IMR-90 (cell line): ENCODE measurements around the gene RGS5. TPM values are rescaled to one million over a fixed set of nuclear protein-coding genes. Genes with fewer than 3 reads are reported as not detected.

Experiments used
- ATAC-seq: fragments of 200-7000 bp; cut with Tn5 transposase; 2 replicates; pipeline ENCODE4 v1.9.1; 2020; ENCODE audit warnings: low read depth, mild to moderate bottlenecking, moderate library complexity
- BruUV-seq: library from RNA; stranded (reverse); fragments of 400-500 nt; replicated peaks from 2 replicates; lab custom pipeline; 2021; lab: Mats Ljungman, UMichigan
- CTCF ChIA-PET: fragments of 300-600 bp; formaldehyde crosslinking; extraction: SDS; loops from one replicate; lab custom pipeline; 2021; ENCODE audit warnings: antibody characterized with exemption; lab: Yijun Ruan, JAX
- POLR2A ChIA-PET: fragments of 300-600 bp; sonication (Branson Sonifier 250); formaldehyde crosslinking; loops from one replicate; lab custom pipeline; 2022; ENCODE audit warnings: antibody characterized with exemption; ENCODE audit not compliant: unreplicated experiment; lab: Charles Lee
- DNase-seq: peaks from one replicate; pipeline ENCODE4 v3.0.0; 2013
- H2AFZ ChIP-seq: replicated peaks from 2 replicates; pipeline ENCODE3; 2013; ENCODE audit warnings: low read length, mild to moderate bottlenecking; ENCODE audit not compliant: poor library complexity
- H2AK5ac ChIP-seq: 2 replicates; pipeline ENCODE4 v1.6.1; 2013; ENCODE audit warnings: low read depth, low read length, inconsistent platforms
- H2AK9ac ChIP-seq: replicated peaks from 2 replicates; pipeline ENCODE3; 2013; ENCODE audit warnings: mild to moderate bottlenecking, low read depth, low read length, moderate library complexity; ENCODE audit not compliant: poor library complexity
- H2BK120ac ChIP-seq: 2 replicates; pipeline ENCODE4 v1.6.1; 2013; ENCODE audit warnings: low read depth, low read length, inconsistent platforms
- H2BK15ac ChIP-seq: 3 replicates; pipeline ENCODE4 v1.6.1; 2013; ENCODE audit warnings: low read depth, low read length, inconsistent platforms
- H2BK20ac ChIP-seq: 2 replicates; pipeline ENCODE4 v1.6.1; 2013; ENCODE audit warnings: low read depth, mild to moderate bottlenecking, inconsistent platforms, low read length, moderate library complexity
- H2BK5ac ChIP-seq: 2 replicates; pipeline ENCODE4 v1.6.1; 2013; ENCODE audit warnings: mild to moderate bottlenecking, low read depth, low read length, inconsistent platforms; ENCODE audit not compliant: poor library complexity, severe bottlenecking
- H3K14ac ChIP-seq: replicated peaks from 2 replicates; pipeline ENCODE4 v1.6.1; 2013; ENCODE audit warnings: low read depth, low read length, inconsistent platforms
- H3K18ac ChIP-seq: 2 replicates; pipeline ENCODE4 v1.6.1; 2013; ENCODE audit warnings: low read depth, low read length, control low read depth
- H3K23ac ChIP-seq: 2 replicates; pipeline ENCODE4 v1.6.1; 2013; ENCODE audit warnings: low read depth, low read length, inconsistent platforms
- H3K27ac ChIP-seq: 2 replicates; pipeline ENCODE4 v1.5.1; 2013; ENCODE audit warnings: mild to moderate bottlenecking, control low read depth, low read length; ENCODE audit not compliant: insufficient read depth
- H3K27me3 ChIP-seq: 2 replicates; pipeline ENCODE4 v1.6.1; 2013; ENCODE audit warnings: low read length; ENCODE audit not compliant: control insufficient read depth, insufficient read depth
- H3K36me3 ChIP-seq: 2 replicates; pipeline ENCODE4 v1.6.1; 2013; ENCODE audit warnings: low read length, mixed read lengths; ENCODE audit not compliant: control insufficient read depth, insufficient read depth
- H3K4ac ChIP-seq: 2 replicates; pipeline ENCODE4 v1.6.1; 2013; ENCODE audit warnings: low read depth, low read length, inconsistent platforms
- H3K4me1 ChIP-seq: 2 replicates; pipeline ENCODE4 v1.6.1; 2013; ENCODE audit warnings: low read length, mixed read lengths; ENCODE audit not compliant: control insufficient read depth, insufficient read depth
- H3K4me2 ChIP-seq: 2 replicates; pipeline ENCODE4 v1.6.1; 2013; ENCODE audit warnings: low read depth, mild to moderate bottlenecking, control low read depth, low read length, moderate library complexity
- H3K4me3 ChIP-seq: 2 replicates; pipeline ENCODE4 v1.5.1; 2013; ENCODE audit warnings: low read depth, mild to moderate bottlenecking, control low read depth, low read length, moderate library complexity; ENCODE audit not compliant: insufficient read depth
- H3K56ac ChIP-seq: 2 replicates; pipeline ENCODE4 v1.6.1; 2013; ENCODE audit warnings: low read length, inconsistent platforms; ENCODE audit not compliant: insufficient read depth; ENCODE audit errors: extremely low read depth
- H3K79me1 ChIP-seq, 2 experiments: 2 replicates each; pipeline ENCODE4 v1.6.1; 2013; ENCODE audit warnings: low read length in 2 of 2, inconsistent platforms in 1 of 2, low read depth in 1 of 2
- H3K9ac ChIP-seq: 2 replicates; pipeline ENCODE4 v1.6.1; 2013; ENCODE audit warnings: low read depth, low read length, control low read depth
- H3K9me1 ChIP-seq: 2 replicates; pipeline ENCODE4 v1.6.1; 2013; ENCODE audit warnings: low read length, inconsistent platforms; ENCODE audit not compliant: insufficient read depth
- H3K9me3 ChIP-seq: 2 replicates; pipeline ENCODE4 v1.6.1; 2013; ENCODE audit warnings: low read length; ENCODE audit not compliant: control insufficient read depth, insufficient read depth
- H4K20me1 ChIP-seq: 2 replicates; pipeline ENCODE4 v1.6.1; 2013; ENCODE audit warnings: low read length, inconsistent platforms; ENCODE audit not compliant: insufficient read depth
- H4K5ac ChIP-seq: 2 replicates; pipeline ENCODE4 v1.6.1; 2013; ENCODE audit warnings: mild to moderate bottlenecking, low read depth, low read length, control low read depth
- H4K8ac ChIP-seq, 2 experiments: 2 replicates each; pipeline ENCODE4 v1.6.1; 2013; ENCODE audit warnings: low read depth in 2 of 2, low read length in 2 of 2, control low read depth in 1 of 2, inconsistent platforms in 1 of 2
- H4K91ac ChIP-seq: 2 replicates; pipeline ENCODE4 v1.6.1; 2013; ENCODE audit warnings: low read depth, low read length, inconsistent platforms; ENCODE audit not compliant: insufficient read depth
- BHLHE40 ChIP-seq: fragments of 150-350 bp; IDR thresholded peaks from 2 replicates; pipeline ENCODE4 v1.6.1; 2016; ENCODE audit warnings: mild to moderate bottlenecking, low read depth, low read length
- CHD1 ChIP-seq: IDR thresholded peaks from 2 replicates; pipeline ENCODE4 v1.6.1; 2012; ENCODE audit warnings: low read depth, low read length, improper control_type of control experiment
- CTCF ChIP-seq: conservative IDR thresholded peaks from 2 replicates; pipeline ENCODE4 v1.5.1; 2012; ENCODE audit warnings: mild to moderate bottlenecking, low read depth, low read length, improper control_type of control experiment
- MAFK ChIP-seq: IDR thresholded peaks from 2 replicates; pipeline ENCODE4 v1.6.1; 2012; ENCODE audit warnings: low read depth, low read length, improper control_type of control experiment
- MAZ ChIP-seq: IDR thresholded peaks from 2 replicates; pipeline ENCODE4 v1.6.1; 2012; ENCODE audit warnings: low read depth, mild to moderate bottlenecking, low read length, improper control_type of control experiment, moderate library complexity, borderline replicate concordance
- POLR2A ChIP-seq: IDR thresholded peaks from 2 replicates; pipeline ENCODE4 v1.6.1; 2012; ENCODE audit warnings: mild to moderate bottlenecking, low read depth, low read length
- RAD21 ChIP-seq: IDR thresholded peaks from 2 replicates; pipeline ENCODE4 v1.6.1; 2012; ENCODE audit warnings: low read length, improper control_type of control experiment
- RCOR1 ChIP-seq: IDR thresholded peaks from 2 replicates; pipeline ENCODE4 v1.6.1; 2012; ENCODE audit warnings: mild to moderate bottlenecking, low read length, improper control_type of control experiment; ENCODE audit not compliant: insufficient replicate concordance
- RFX5 ChIP-seq: IDR thresholded peaks from 2 replicates; pipeline ENCODE4 v1.8.0; 2012; ENCODE audit warnings: low read depth, mild to moderate bottlenecking, low read length, moderate library complexity
- SMC3 ChIP-seq: fragments of 150-350 bp; IDR thresholded peaks from 2 replicates; pipeline ENCODE4 v1.6.1; 2016; ENCODE audit warnings: low read depth, mild to moderate bottlenecking, antibody characterized with exemption, low read length, moderate library complexity
- USF2 ChIP-seq: fragments of 150-350 bp; IDR thresholded peaks from 2 replicates; pipeline ENCODE4 v1.6.1; 2017; ENCODE audit warnings: mild to moderate bottlenecking, antibody characterized with exemption, low read length, low read depth
- WGBS, 2 experiments: methylation state at CpG; one replicate each; pipeline versions ENCODE4 v1.1.5 to v1.1.7; 2013; ENCODE audit warnings: missing lambda C conversion rate in 2 of 2; ENCODE audit not compliant: insufficient read length in 1 of 2; ENCODE audit errors: extremely low coverage in 2 of 2; 5-methylcytosine and 5-hydroxymethylcytosine counted together
- dilution Hi-C: fragments of 300-500 bp; cut with HindIII; formaldehyde crosslinking; loops from one replicate; pipeline ENCODE4 v1.14.3; 2018; ENCODE audit warnings: low sequenced_read_pairs; ENCODE audit not compliant: unreplicated experiment
- in situ Hi-C: fragments of 300-500 bp; cut with MboI; formaldehyde crosslinking; loops from 3 replicates; pipeline ENCODE4 v1.14.3; 2019; ENCODE audit warnings: low sequenced_read_pairs, inconsistent platforms, mixed read lengths
- intact Hi-C: fragments of 100-400 bp; cut with micrococcal nuclease; formaldehyde crosslinking; loops from 2 replicates; pipeline ENCODE4 v1.10.0; 2022
- polyA plus RNA-seq, 3 experiments: library from polyadenylated mRNA; depleted of rRNA; stranded (reverse); fragments of >200 nt; gene quantifications; 2 replicates each; pipeline ENCODE4 v1.2.3, GENCODE V29; 2012; ENCODE audit warnings: low replicate concordance in 1 of 3
- total RNA-seq: library from RNA; depleted of rRNA; stranded (reverse); fragments of >200 nt; gene quantifications from 2 replicates; pipeline ENCODE4 v1.2.3, GENCODE V29; 2012
- TF ChIP-seq, protein P1 (sequence below): fragments of 150-350 bp; IDR thresholded peaks from 2 replicates; pipeline ENCODE4 v1.6.1; 2016; ENCODE audit warnings: low read depth, mild to moderate bottlenecking, low read length, moderate library complexity, borderline replicate concordance

RGS5 gene
- total and polyA plus RNA-seq, 2 of the 4 experiments (the other 2 are of a cell fraction): 21.4 to 40.0 TPM

GRCh38 chr1:163191301-163191700 lies 11.4 kb downstream of the RGS5 start:
- POLR2A ChIA-PET: no interaction called here
- DNase-seq (no peak), ATAC-seq (no peak)
- no peak overlapping the region for H2BK15ac ChIP-seq
- H2BK20ac ChIP-seq: no peak overlapping the region
- no peak overlapping the region for H3K9ac ChIP-seq
- H4K20me1 ChIP-seq: no peaks in the 10 kb centered on the region
- no TSS peak for BruUV-seq
- no peaks in the 10 kb centered on the region for H3K9me3 ChIP-seq
- H2AK9ac ChIP-seq: no peak overlapping the region
- intact Hi-C loops (no loop called here), in situ Hi-C loops (no loop called here), dilution Hi-C loops (no loop called here)
- no peak overlapping the region for H2BK5ac ChIP-seq
- no peak overlapping the region for H4K5ac ChIP-seq
- no peak overlapping the region for H3K18ac ChIP-seq
- H3K9me1 ChIP-seq: 0 out of 2 replicates have a peak, but pooled peaks cover 3% of the 10 kb centered on the region
- no peak overlapping the region for H3K56ac ChIP-seq
- H3K27me3 ChIP-seq: no peaks in the 10 kb centered on the region
- no peak overlapping the region for H3K27ac ChIP-seq
- H3K14ac ChIP-seq: no peak overlapping the region
- no peak for TF ChIP-seq USF2
- TF ChIP-seq CTCF: no peak
- TF ChIP-seq BHLHE40: no peak
- TF ChIP-seq RAD21: no peak
- no peak for TF ChIP-seq MAZ
- TF ChIP-seq RFX5: no peak
- TF ChIP-seq CHD1: no peak
- TF ChIP-seq POLR2A: no peak
- no peak for TF ChIP-seq RCOR1
- TF ChIP-seq, protein P1, sequence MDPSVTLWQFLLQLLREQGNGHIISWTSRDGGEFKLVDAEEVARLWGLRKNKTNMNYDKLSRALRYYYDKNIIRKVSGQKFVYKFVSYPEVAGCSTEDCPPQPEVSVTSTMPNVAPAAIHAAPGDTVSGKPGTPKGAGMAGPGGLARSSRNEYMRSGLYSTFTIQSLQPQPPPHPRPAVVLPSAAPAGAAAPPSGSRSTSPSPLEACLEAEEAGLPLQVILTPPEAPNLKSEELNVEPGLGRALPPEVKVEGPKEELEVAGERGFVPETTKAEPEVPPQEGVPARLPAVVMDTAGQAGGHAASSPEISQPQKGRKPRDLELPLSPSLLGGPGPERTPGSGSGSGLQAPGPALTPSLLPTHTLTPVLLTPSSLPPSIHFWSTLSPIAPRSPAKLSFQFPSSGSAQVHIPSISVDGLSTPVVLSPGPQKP: no peak
- no peak for TF ChIP-seq SMC3
- no peak for TF ChIP-seq MAFK
- H4K91ac ChIP-seq: no peak overlapping the region
- no peak overlapping the region for H2AFZ ChIP-seq
- H3K36me3 ChIP-seq: no peaks in the 10 kb centered on the region; the same call in 1 of the 2 replicates
- no peak overlapping the region for H3K4ac ChIP-seq
- whole genome bisulfite sequencing, 2 experiments: no CpG with 5 or more reads among the region's 1 CpG
- no peak overlapping the region for H2BK120ac ChIP-seq
- H3K4me3 ChIP-seq: no peak overlapping the region
- no peaks in the 10 kb centered on the region for H3K79me1 ChIP-seq
- no peak overlapping the region for H4K8ac ChIP-seq
- H3K23ac ChIP-seq: no peak overlapping the region
- no peak overlapping the region for H3K4me2 ChIP-seq
- H3K4me1 ChIP-seq: no peaks in the 10 kb centered on the region
- no peak overlapping the region for H2AK5ac ChIP-seq
- CTCF ChIA-PET: no interaction called here
